GM12875 (cell line): ENCODE data around the gene EIF2S3B.

Source experiments
- H3K4me3 ChIP-seq: one replicate; pipeline ENCODE4 v1.5.1; 2011; ENCODE audit warnings: low read depth, low read length, control low read depth
- TF ChIP-seq, protein P1 (sequence below): IDR thresholded peaks from 2 replicates; pipeline ENCODE4 v1.5.1; 2011; ENCODE audit warnings: low read depth, mild to moderate bottlenecking, control low read depth, inconsistent platforms, low read length, moderate library complexity, borderline replicate concordance; ENCODE audit not compliant: insufficient read depth

The EIF2S3B gene

GRCh38 chr12:10528174-10528953 lies 22.7 kb downstream of the EIF2S3B start:
- H3K4me3 ChIP-seq = no peak overlapping the region

DNA sequence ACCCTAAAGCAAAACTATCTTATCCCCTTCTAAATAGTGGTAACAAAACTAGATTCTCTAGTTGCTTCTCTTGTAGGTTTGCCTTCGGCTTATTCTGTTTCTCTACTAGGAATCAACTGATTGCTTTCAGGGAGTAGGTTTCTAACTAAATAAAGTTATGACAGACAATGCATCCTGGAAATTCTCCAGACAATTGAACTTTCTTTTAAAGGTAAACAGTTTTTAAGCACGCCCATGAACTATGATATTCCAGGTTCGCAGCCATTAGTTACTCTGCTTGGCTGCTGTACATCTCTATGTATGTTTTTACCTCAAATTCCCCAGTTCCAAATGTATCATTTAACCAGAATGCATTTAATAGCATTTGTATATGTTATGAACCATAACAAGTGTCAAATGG lies 23.9 kb downstream of the EIF2S3B start:
- H3K4me3 ChIP-seq = no peak overlapping the region
- TF ChIP-seq, protein P1, sequence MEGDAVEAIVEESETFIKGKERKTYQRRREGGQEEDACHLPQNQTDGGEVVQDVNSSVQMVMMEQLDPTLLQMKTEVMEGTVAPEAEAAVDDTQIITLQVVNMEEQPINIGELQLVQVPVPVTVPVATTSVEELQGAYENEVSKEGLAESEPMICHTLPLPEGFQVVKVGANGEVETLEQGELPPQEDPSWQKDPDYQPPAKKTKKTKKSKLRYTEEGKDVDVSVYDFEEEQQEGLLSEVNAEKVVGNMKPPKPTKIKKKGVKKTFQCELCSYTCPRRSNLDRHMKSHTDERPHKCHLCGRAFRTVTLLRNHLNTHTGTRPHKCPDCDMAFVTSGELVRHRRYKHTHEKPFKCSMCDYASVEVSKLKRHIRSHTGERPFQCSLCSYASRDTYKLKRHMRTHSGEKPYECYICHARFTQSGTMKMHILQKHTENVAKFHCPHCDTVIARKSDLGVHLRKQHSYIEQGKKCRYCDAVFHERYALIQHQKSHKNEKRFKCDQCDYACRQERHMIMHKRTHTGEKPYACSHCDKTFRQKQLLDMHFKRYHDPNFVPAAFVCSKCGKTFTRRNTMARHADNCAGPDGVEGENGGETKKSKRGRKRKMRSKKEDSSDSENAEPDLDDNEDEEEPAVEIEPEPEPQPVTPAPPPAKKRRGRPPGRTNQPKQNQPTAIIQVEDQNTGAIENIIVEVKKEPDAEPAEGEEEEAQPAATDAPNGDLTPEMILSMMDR = no peak

More at GRCh38 chr12:10528174-10528953, 22.7 kb downstream of the EIF2S3B start:
- TF ChIP-seq, protein P1 = no peak

GRCh38 chr12:10537721-10538120 lies 32.0 kb downstream of the EIF2S3B start:
- H3K4me3 ChIP-seq = no peak overlapping the region
- TF ChIP-seq, protein P1 = no peak

DNA sequence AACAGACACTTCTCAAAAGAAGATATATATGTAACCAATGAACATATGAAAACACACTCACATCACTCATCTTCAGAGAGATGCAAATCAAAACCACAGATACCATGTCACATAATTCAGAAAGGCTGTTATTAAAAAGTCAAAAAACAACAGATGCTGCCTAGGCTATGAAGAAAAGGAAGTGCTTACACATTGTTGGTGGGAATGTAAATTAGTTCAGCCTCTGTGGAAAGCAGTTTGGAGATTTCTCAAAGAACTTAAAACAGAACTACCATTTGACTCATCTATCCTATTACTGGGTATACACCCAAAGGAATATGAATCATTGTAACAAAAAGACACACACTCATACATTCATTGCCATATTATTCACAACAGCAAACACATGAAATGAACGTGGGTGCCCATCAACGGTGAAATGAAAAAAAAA lies 35.1 kb downstream of the EIF2S3B start:
- TF ChIP-seq, protein P1 = no peak
- H3K4me3 ChIP-seq = no peak overlapping the region

- no peak overlapping the region for H3K4me3 ChIP-seq
- TF ChIP-seq, protein P1 = no peak
Measured at GRCh38 chr12:10543499-10543898, 37.8 kb downstream of the EIF2S3B start.

DNA sequence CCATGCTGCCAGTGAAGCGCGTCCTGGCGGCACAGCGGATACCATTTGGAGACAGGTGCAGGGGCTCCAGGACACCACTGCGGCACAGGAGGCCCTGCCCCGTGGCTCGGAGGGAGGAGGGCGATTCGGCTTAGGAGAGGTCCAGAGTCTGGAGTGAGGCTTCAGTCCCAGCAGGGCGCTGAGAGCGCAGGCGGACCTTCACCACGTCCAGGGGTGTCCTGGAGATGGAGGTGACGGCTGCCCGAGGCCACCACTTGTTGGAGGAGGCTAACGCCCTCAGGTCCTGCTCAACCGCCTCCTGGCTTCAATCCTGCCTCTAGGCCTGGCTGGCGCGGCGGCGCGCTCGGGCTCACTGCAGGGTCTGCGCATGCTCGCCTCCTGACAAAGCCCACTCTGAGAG lies 45.7 kb downstream of the EIF2S3B start:
- no peak overlapping the region for H3K4me3 ChIP-seq
- TF ChIP-seq, protein P1 = no peak

DNA sequence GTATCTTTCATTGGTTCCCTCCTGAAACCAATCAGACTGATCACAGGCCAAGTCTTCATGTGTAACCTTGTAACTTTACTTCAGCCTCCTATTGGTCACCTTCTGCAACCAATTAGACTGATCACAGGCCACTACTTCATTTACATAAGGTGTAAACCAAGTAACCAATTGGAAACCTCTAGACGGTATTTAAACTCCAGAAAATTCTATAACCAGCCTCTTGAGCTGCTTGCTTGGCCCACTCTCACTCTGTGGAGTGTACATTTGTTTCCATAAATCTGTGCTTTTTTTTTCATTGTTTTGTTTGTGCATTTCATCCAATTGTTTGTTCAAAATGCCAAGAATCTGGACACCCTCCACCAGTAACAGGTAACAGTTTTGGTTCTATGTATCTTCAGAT lies 47.5 kb downstream of the EIF2S3B start:
- TF ChIP-seq, protein P1 = no peak
- no peak overlapping the region for H3K4me3 ChIP-seq
